Measurements from ENCODE around the gene IFFO2.
"Not testable (repeated sequence)": the region's sequence is repeated elsewhere in the genome, so short reads cannot be mapped to it uniquely, and the experiment has no call there.

Gene IFFO2

DNA sequence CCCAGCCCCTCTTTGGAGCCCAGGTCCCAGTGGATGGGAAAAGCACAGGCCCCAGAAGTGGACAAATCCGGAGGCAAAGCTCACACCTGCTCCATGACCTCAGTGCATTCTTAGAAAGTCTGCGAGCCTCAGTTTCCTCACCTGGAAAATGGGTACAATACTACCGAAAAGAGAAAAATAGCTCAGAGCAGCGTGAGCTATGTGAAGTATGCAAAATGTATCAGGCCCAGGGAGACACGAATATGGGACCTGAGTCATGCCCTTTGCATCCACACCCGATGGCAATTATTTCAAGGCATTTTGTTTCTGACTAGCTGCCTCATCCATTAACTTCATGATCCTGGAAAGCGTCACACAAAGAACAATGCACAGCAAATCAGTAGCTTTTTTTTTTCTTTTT, 63.4 kb downstream of the IFFO2 start:
- DNase-seq (ENCODE audit: low read depth): no peak

DNA sequence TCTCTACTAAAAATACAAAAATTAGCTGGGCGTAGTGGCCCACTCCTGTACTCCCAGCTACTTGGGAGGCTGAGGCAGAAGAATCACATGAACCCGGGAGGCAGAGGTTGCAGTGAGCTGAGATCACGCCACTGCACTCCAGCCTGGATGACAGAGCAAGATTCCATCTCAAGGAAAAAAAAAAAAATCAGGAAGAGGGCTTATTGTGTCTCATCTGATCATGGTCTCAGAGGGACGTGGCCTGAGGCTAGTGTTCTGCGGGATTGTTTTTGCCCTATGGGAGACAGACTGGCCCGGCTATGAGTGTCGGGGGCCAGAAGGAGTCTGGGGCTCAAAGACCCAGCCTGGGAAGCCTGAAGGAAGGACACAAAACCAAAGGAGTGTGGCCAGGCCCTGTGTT, 64.6 kb downstream of the IFFO2 start:
- DNase-seq (ENCODE audit: low read depth): not testable (repeated sequence)

DNA sequence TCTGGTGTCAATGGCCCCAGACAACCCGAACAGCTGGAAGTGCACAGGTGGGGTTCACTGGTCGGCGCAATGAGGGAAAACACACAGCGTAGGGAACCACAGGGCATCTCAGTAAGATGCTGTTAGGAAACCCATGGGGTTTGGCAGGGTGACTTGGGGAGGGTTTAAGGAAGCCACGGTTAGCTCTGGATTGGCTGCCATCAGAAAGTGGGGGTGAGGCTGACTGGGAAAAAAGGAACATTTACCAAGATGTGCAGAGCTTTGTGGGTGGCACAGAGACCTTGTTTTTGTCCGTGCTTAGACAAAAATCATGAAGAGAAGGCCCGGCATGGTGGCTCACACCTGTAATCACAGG, 65.1 kb downstream of the IFFO2 start:
- no peak for DNase-seq (ENCODE audit: low read depth)

DNA sequence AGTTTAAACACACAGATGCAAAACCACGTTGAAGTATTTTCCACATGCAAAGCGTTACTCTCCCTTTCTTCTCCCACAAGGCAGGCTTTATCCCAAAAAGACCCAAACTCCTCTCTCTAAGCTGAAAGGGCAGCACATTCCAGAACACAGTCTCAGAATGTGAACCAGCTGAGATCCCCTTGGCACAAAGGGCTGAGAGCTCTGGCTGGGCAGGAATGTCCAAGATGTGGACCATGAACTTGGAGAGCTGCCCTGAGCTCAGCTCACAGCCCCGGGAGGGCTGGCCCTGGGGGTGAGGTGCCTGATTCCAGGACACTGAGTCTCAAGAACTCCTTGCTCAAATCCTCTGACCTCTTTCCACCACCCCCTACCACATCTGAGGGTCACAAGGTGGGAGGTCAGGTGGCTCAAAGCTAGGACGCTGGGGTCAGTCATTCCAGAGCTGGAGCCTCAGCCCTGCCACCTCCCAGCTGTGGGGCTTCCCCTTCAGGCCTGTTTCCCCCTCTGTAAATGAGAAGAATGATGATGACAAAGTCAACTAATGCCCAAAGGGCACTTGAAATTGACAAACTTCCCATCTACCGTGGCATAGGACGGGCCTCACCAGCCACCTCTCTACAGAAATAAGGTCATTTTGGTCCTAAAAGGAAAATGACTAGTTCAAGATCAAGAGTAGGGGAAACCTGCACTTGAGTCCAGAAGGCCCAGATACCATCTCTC, 65.6 kb downstream of the IFFO2 start:
- no peak for DNase-seq (ENCODE audit: low read depth)

DNA sequence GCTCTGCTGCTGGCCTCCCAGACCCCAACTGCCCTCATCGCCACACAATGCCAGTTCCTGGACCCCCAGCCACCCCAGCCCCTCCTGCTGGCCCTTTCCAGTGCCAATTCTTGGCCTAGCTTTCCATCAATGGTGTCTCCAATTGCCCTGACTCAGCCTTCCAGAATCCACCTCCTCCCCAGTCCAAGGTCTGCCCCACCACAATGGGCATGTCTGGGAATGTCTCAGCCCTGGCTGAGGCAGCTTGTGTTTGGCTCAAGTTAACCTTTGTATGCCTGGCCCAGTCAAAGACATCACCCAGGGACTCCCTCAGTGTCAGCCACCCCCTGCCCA, 70.5 kb downstream of the IFFO2 start:
- DNase-seq (ENCODE audit: low read depth): no peak

DNA sequence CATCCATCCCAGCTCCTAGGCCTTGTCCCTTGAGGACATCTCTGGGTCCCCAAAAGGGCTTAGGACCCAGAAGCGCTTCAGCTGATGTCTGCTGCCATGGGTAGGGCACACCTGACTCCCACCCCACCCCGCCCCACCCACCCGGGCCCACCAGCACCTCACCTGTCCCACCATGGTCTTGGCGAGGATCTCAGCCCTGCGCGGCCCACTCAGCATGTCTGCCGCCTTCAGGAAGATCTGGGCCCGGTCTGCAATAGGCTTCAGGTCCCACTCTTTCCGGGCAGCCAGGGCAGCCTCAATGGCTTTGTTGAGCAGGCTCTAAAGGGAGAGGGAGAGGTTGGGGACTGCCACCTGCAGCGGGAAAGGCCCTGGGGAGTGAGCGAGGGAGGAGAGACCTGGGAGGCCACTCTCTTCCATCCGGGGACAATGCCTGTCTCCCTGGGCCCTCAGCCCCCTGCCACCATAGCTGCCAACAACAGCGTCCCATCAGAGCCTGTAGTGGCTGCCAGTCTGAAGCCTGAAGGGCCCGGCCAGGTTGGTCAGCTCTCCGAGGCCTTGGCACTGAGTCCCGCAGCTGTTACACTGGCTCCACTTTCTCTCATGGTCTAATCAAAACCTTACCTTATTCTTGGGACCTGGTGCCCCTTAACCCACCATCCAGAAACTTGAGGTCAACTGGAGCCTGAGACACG, 71.0 kb downstream of the IFFO2 start:
- no peak for DNase-seq (ENCODE audit: low read depth)

DNA sequence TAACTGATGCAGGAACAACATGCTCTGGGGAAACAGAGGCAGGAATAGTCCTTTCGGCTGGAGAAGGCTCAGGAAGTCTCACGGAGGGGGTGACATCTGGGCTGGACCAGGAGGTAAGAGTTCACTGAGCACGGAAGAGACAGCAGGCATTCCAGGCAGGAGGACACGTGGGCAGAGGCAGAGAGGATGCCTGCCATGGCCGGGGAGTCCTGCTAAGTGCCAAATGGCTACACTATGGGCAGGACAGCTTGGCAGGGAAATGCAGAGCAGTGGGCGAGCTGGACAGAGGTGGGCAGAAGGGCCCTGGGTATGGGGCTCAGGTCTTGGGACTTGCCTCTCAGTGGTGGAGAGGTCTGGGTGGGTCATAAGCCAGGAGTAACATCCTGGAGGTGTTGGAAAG, 71.7 kb downstream of the IFFO2 start:
- DNase-seq (ENCODE audit: low read depth): no peak

DNA sequence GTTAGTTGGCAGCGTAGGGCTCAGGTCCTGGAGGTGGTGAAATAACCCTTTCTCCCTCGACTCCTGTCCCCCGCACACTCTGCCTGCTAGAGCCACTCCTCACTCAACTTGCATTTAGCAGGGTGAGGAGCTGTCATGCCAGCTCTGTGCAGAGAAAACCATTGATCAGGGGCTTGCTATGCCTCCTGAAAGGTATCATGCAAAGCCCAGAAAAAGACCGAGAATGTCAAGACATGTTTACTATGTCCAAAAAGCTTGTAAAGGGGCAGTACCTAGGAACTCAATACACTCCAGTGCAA, 72.1 kb downstream of the IFFO2 start:
- no peak for DNase-seq (ENCODE audit: low read depth)

DNA sequence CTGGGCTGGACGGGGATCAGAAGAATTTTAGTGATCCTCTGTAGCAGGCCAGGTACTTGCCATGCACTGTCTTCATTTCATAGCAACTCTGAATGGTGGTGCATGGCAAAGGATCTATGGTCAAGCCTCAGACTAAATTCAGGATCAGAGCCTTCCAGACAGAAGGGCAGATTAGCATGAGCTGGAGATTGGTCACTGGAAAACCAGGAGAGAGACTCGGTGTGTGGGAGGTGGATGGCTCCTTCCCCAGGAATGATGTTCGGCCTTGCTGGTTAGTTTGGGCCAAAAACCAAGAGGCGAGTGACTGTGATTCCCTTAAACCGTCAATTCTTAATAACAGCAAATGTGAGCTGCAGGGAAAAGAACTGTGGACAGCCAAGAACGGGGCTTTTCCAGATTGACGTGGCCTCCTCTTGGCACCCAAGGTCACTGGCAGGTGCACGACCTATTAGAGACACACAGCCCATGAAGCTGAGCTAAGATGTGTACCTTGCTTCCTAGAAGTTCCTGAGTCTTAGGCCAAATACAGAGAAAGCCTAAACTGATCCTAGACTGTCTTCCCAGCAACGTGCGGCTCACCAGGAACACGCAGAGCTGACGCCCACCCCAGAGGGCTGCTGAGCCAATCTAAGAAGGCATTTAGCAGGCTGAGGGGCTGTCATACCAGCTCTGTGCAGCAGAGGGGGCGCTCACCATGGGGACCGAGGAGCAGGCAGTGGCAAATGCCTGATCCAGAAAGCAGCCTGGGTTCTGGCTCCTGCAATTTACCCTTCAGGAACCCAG, 72.6 kb downstream of the IFFO2 start:
- peak; percentile 58 for DNase-seq (ENCODE audit: low read depth)

DNA sequence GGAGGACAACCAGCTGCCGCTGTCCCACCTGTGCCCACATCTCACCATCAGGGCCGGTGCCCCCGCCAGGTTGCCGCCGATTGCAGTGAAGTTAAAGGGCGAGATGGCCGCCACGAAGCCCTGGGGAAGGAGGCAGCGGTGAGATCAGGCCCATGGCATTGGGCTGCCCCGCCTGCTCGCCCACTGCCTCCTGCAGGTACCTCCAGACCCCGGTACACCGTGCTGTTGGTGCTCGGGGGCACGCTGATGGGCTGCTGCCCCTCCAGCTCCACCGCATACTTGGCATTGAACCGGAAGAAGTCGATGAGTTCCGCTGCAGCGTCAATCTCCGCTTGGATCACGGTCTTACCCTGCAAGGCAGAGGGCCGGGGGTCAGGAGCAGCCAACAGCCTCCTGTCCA, 73.4 kb downstream of the IFFO2 start:
- no peak for DNase-seq (ENCODE audit: low read depth)

DNA sequence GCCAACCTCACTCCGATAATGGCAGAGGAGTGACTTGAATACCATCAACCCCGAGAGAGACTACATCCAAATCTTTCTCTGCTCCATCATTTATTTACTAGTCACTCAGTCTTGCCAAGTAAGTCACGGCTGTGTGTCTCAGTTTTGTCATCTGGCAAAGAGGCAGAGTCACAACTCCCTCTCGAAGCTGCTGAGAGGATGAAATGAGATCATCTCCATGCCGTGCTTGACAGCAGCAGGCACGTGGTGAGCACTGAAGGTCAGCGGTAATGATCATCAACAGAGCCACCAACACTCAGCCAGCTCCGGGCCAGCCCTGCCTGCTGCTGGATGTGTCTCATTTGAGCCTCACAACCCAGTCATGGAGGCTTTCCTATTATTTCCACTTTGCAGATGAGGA, 74.0 kb downstream of the IFFO2 start:
- no peak for DNase-seq (ENCODE audit: low read depth)

DNA sequence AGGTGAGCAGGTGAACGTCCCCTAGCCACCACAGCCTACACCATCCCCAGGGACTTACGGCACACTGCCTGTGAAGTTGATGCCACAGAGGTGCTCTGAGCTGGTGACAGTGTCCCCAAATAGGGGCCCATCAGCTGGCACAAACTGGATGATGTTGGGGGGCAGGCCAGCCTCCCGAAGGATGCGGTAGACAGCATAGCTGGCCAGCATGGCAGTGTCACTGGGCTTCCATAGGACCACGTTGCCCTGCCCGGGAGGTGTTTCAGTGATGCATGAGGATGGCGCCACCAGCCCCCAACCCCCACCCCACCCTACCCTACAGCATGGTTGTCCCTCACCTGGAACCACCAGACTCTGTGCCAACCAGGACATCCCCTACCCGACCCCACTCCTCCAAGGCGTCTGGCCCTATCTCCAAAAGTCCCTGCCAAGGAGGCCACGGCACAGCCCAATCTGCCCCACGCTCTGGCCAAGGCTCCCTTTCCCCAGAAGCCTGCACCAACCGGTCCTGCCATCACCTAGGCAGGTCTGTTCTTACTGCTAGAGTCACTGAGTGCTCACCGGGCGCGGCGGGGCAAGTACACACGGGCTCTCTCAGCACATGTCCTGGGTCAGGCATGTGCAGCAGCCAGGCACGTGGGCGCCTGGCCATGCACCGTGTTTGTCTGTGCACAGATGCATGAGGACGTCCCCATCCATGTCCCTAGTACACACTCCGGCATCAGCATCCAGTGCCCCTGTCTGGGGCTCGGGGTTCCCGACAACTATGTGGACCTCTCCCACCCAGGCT, 74.6 kb downstream of the IFFO2 start:
- no peak for DNase-seq (ENCODE audit: low read depth)

DNA sequence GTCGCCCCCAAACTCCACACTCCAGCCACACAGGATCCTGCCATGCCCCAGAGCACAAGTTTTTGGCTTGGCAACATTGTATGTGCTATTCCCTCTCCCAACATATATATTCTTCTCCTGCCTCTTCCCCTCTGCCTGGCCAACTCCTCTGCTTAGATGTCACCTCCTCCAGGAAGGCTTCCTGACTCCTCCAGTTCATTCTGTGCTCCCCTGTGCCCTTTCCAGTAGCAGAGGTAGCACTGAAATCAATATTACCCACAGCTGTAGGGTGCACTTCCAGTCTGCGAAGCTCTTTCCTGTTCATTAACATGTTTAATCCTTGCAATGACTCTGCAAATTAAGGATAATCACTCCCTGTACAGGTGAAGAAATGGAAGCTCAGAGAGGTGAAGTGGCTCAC, 75.3 kb downstream of the IFFO2 start:
- DNase-seq (ENCODE audit: low read depth): no peak

DNA sequence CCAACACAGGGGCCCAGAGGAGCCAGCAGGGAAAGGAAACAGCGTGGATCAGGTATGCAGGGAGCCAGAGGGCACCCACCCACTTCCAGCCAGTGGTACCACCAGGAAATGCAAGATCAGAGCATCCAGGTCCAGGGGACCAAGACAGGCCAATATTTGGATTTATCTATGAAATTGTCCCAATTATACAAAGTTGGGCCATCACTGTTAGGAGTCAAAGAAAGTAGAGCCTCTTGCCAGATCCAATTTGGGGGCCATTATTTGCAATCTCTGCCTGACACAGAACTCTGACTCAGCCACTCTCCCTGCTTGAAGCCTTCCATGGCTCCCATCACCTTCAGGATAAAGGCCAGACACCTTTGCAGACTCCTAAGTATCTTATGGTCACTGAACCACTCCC, 75.9 kb downstream of the IFFO2 start:
- no peak for DNase-seq (ENCODE audit: low read depth)

DNA sequence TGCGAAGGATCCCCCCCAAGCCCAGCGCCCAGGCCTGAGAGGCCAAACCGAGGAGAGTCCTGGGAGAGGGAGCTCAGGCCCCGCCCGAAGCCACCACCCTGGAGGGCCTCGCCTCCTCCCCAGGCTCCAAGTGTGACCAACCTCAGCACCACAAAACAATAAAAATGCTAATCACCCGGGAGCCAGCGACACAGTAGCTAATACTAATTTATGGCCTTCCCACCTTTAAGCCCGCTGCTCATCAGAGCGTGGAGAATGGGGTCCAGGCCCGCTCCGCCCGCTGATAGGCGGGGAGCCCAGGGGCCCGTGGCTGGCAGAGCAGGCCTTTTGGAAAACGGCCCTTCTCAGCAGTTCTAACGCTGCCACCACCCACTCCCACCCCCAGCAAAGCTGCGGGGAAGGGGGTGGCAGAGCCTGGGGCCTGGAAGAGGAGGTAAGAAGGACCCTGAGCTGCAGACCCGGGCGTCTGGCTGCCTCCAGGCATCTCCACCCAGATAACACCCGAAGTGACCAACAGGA, 76.6 kb downstream of the IFFO2 start:
- no peak for DNase-seq (ENCODE audit: low read depth)

DNA sequence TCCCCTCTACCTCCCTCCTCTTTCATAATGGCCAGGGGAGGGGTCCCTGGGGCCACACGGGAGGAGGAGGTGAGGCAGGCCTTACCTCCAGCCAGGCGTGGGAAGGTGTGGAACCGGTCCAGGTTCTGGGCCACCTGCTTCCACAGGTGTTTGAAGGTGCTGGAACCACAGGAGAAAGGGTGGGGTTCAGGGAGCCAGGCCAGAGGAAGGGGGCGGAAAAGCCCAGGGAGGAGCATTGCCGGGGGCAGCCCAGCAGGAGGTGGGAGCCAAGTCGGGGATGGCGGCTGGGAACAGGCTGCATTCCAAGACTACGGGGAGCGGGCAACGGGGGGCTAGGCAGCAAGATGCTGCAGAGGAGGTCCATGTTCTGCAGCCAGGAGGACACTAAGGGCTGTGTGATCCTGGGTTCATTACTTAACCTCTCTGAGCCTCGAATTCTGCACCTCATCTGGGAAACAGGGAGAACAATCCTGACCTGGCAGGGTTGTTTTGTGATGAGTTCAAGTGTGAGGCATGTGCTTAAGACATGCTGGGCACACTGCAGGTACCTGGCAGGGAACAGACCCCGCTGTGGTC, 77.2 kb downstream of the IFFO2 start:
- no peak for DNase-seq (ENCODE audit: low read depth)

DNA sequence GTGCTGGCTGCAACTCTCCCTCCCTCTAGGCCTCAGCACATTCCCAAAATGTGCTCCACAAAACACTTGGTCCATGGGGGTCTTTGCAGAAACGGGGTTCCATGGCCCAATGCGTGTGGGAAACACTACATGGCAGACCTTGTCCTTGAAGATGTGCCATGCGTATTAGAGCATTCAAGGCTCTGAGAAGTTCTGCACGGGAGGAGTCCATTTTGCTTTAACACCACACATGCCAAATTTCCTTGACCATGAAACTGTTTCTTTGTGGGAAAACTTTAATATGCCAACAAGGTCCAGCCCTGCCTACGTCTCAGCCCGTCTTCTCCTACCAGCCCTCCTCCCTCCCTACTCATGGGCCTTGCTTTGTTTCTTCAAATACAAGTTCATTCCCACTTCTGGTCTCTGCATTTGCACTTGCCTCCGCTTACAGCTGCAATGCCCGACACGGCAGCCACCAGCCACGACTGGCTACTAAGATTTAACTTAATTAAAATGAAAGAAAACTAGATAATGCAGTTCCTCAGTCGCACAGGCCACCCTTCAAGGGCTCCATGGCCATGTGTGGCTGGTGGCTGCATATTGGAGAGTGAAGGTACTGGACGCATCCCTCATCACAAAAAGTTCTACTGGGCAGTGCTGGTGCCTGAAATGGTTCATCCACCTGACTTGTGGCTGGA, 77.8 kb downstream of the IFFO2 start:
- DNase-seq (ENCODE audit: low read depth): no peak

DNA sequence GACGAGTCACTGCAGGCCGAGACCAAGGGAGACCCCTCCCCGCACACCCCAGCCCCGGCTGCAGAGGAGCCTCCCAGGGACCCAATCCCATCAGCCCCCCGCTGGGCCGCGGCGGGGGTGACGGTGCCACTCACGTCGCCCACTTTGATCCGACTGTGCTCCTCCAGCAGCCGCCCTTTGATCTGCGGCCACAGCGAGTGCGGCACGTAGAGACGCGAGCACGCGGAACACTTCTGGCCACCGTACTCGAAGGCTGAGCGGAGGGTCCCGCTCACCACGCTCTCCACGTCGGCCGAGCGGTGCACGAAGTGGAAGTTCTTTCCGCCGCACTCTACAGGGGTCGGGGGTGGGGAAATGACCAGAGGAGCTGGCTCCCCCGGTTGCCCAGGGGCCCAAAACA, 79.2 kb downstream of the IFFO2 start:
- DNase-seq (ENCODE audit: low read depth): no peak

DNA sequence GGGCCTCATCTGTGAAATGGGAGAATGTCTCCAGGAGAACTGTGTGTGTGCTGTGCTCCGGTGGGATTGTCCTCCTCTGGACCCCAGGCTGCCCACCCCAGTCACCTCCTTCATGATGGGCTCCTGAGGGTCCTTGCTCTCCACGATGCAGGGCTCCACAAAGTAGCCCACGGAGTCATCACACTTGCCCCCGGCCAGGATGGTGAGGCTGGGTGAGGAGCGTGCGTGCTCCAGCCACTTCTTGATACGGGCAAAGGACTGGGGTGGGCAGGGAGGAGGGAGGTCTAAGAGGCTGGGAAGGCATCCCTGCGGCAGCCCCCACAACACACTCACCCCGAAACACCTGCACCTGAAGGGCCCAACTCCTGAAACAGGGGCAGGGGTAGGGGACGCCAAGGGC, 80.3 kb downstream of the IFFO2 start:
- no peak for DNase-seq (ENCODE audit: low read depth)

DNA sequence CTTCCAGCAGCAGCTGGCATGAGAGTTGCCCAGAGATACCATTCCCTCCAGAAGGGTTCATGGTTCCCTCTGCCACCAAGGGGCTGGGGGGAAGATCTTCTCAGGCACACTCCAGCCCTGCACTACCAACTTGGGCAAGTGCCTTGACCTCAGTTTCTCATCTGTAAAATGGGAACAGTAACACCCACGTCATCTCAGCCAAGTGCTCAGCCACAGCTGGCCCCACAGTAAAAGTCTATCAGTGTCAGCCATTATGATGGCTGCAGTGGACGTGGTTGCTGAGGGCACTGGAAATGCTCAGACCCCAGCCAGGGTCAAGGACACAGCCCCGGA, 80.7 kb downstream of the IFFO2 start:
- no peak for DNase-seq (ENCODE audit: low read depth)

DNA sequence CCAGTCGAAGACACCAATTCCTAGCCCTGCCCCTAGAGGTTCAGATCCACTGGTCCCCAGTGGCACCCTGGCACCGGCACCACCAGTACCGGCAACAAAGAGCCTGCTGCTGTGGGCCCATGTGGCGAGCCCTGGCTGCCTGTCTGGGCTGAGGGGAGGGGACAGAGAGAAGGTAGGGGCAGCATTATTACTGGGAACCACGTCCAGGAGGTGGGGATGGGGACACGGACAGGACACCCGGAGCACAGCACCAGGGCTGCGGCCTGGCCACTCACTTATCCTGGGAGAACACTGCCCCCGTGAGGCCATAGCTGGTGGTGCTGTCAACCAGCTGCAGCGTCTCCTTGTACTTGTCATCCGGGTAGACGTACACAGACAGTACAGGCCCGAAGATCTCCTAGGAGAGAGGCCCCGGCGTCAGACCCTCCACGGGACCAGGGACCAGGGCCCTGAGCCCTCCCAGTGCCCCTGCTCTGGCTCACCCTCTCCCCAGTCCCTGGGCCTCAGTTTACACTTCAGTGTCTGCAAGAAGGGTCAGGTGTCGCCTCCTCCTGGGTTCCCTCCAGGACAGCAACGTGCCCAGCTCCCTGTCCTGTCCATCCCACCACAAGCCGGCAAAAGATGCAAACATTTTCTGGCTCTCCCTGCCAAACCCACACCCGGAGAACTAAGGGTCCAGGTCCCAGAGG, 81.2 kb downstream of the IFFO2 start:
- DNase-seq (ENCODE audit: low read depth): peak; percentile 34

All from stimulated activated CD8-positive, alpha-beta memory T cell treated with anti-CD3 and anti-CD28 coated beads, Interleukin-15, amount 100 ng/mL, for 24 hours (primary cell).